ENCODE data around the gene CAB39. TPM values are rescaled to one million over a fixed set of nuclear protein-coding genes. Genes with fewer than 3 reads are reported as not detected.

CAB39 gene
- total RNA-seq, 2 donors from 2014 or later: 87.8 to 121 TPM

DNA sequence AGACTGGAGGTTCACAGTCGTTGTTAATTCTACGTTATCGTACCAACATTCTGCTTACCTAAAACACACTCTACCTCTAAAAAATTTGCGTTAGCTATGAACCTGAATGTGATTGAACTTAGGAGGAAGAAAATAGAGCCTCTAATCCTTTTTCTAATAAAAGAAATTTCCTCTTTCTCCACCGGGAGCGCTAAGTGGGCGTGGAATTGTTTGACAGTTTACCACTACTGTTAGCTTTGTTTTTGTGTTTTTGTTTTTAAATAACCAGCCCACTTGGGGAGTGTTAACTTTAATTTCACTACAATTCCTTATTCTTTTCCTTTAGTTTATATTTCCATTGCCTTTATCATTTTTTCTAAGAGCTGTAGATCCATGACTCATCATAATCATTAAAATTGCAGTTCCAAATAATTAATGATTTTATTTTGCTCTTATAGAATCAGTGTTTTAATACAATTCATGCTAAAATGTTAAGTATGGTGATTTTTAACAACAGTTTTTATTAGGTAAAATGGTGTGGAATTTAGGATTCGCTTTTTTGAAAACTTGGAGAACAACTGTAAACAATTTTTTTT lies 97.1 kb downstream of the CAB39 start:
- peaks cover 3% of the 10 kb centered on the region for H3K36me3 ChIP-seq
- no peak for DNase-seq
- H3K4me1 ChIP-seq: no peaks in the 10 kb centered on the region
- intact Hi-C loops (cut with DNase I): no loop called here
- TF ChIP-seq, protein P1, sequence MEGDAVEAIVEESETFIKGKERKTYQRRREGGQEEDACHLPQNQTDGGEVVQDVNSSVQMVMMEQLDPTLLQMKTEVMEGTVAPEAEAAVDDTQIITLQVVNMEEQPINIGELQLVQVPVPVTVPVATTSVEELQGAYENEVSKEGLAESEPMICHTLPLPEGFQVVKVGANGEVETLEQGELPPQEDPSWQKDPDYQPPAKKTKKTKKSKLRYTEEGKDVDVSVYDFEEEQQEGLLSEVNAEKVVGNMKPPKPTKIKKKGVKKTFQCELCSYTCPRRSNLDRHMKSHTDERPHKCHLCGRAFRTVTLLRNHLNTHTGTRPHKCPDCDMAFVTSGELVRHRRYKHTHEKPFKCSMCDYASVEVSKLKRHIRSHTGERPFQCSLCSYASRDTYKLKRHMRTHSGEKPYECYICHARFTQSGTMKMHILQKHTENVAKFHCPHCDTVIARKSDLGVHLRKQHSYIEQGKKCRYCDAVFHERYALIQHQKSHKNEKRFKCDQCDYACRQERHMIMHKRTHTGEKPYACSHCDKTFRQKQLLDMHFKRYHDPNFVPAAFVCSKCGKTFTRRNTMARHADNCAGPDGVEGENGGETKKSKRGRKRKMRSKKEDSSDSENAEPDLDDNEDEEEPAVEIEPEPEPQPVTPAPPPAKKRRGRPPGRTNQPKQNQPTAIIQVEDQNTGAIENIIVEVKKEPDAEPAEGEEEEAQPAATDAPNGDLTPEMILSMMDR (IDR thresholded peaks at IDR 0.05): no peak
- no peaks in the 10 kb centered on the region for H3K27me3 ChIP-seq
- H3K9ac ChIP-seq (ENCODE audit: low read depth in 2 of 2, low read length in 2 of 2): no peak overlapping the region
- no peak overlapping the region for H3K27ac ChIP-seq
- no peak overlapping the region for H3K4me3 ChIP-seq
- no peaks in the 10 kb centered on the region for H3K9me3 ChIP-seq

- Histone ChIP-seq H3K36me3 (peaks cover 3% of the 10 kb centered on the region), H3K27me3 (no peaks in the 10 kb centered on the region), H3K9ac (ENCODE audit: low read depth in 2 of 2, low read length in 2 of 2) (no peak overlapping the region), H3K27ac (no peak overlapping the region), H3K9me3 (no peaks in the 10 kb centered on the region), H3K4me1 (no peaks in the 10 kb centered on the region), H3K4me3 (no peak overlapping the region)
- no peak for DNase-seq
- intact Hi-C loops (cut with DNase I): no loop called here
- TF ChIP-seq, protein P1 (IDR thresholded peaks at IDR 0.05): no peak
Measured at GRCh38 chr2:230811508-230811907, 98.9 kb downstream of the CAB39 start.

- no peak for DNase-seq
- TF ChIP-seq, protein P1 (IDR thresholded peaks at IDR 0.05): no peak
- Histone ChIP-seq H3K27me3 (no peaks in the 10 kb centered on the region), H3K9ac (ENCODE audit: low read depth in 2 of 2, low read length in 2 of 2) (no peak overlapping the region), H3K9me3 (no peaks in the 10 kb centered on the region), H3K36me3 (peaks cover 3% of the 10 kb centered on the region), H3K4me3 (no peak overlapping the region), H3K4me1 (no peaks in the 10 kb centered on the region), H3K27ac (no peak overlapping the region)
- intact Hi-C loops (cut with DNase I): no loop called here
Measured at GRCh38 chr2:230812033-230812432, 99.4 kb downstream of the CAB39 start.

GRCh38 chr2:230814616-230815015 lies 102.0 kb downstream of the CAB39 start:
- H3K36me3 ChIP-seq: peaks cover 10% of the 10 kb centered on the region
- no peak for DNase-seq

DNA sequence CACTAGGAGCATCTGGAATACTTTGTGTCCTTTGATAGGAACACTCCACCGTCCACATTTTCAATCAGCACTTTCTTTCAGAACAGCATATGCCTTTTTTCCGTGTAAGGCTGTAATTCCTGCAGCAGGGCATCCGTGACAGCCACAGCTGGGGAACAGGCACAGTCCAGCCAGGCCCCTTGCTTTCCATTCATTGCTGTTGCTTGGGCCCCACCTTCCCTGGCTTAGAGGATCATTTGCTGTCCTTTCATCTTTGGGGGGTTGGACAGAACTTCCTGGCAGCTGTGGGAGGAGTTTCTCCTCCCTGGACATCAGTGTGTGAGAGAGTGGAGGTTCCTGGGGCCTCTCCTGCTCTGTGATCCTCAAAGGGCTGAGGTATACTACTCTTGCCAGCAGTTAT lies 102.4 kb downstream of the CAB39 start:
- Histone ChIP-seq H3K27ac (no peak overlapping the region), H3K27me3 (no peaks in the 10 kb centered on the region), H3K4me1 (no peaks in the 10 kb centered on the region), H3K9ac (ENCODE audit: low read depth in 2 of 2, low read length in 2 of 2) (no peak overlapping the region), H3K9me3 (no peaks in the 10 kb centered on the region), H3K4me3 (no peak overlapping the region), H3K36me3 (peaks cover 10% of the 10 kb centered on the region)
- intact Hi-C loops (cut with DNase I): no loop called here
- DNase-seq: no peak
- TF ChIP-seq, protein P1 (IDR thresholded peaks at IDR 0.05): no peak

More at GRCh38 chr2:230814616-230815015, 102.0 kb downstream of the CAB39 start:
- no peak overlapping the region for H3K27ac ChIP-seq
- no peaks in the 10 kb centered on the region for H3K27me3 ChIP-seq
- intact Hi-C loops (cut with DNase I): no loop called here
- H3K4me3 ChIP-seq: no peak overlapping the region
- no peak overlapping the region for H3K9ac ChIP-seq (ENCODE audit: low read depth in 2 of 2, low read length in 2 of 2)
- H3K9me3 ChIP-seq: no peaks in the 10 kb centered on the region
- no peaks in the 10 kb centered on the region for H3K4me1 ChIP-seq
- TF ChIP-seq, protein P1 (IDR thresholded peaks at IDR 0.05): peak; percentile 14

All from colonic mucosa (tissue), 4 donors.